ENCODE measurements around the gene SLC39A8.

The SLC39A8 gene

GRCh38 chr4:102316585-102316984 is 28.7 kb downstream of the SLC39A8 start:
- H3K18ac ChIP-seq (ENCODE audit: low read length) = no peak overlapping the region
- H3K4me3 ChIP-seq (ENCODE audit: low read length) = no peak overlapping the region
- H2BK15ac ChIP-seq (replicated peaks; ENCODE audit: low read depth) = no peak overlapping the region
- H3K27me3 ChIP-seq (ENCODE audit: insufficient read depth, low read length, poor library complexity) = no peaks in the 10 kb centered on the region
- H3K36me3 ChIP-seq (ENCODE audit: control insufficient read depth, insufficient read depth, low read length) = no peaks in the 10 kb centered on the region
- no peak overlapping the region for H3K23ac ChIP-seq (ENCODE audit: low read length)
- H3K27ac ChIP-seq (ENCODE audit: low read depth, low read length) = no peak overlapping the region
- H2BK120ac ChIP-seq (ENCODE audit: low read depth, low read length) = no peak overlapping the region
- no peak overlapping the region for H3K56ac ChIP-seq (ENCODE audit: low read length)
- peaks cover 5% of the 10 kb centered on the region for H3K4me1 ChIP-seq (ENCODE audit: control insufficient read depth, low read depth, low read length)
- H3K79me2 ChIP-seq (ENCODE audit: control insufficient read depth, insufficient read depth, low read length) = peaks cover 4% of the 10 kb centered on the region
- DNase-seq = no peak
- no CpG with 5 or more reads among the region's 2 CpGs for whole genome bisulfite sequencing (ENCODE audit: extremely low coverage, insufficient coverage, low lambda C conversion rate)
- H2AK5ac ChIP-seq (ENCODE audit: low read length) = no peak overlapping the region
- no peak overlapping the region for H3K9ac ChIP-seq (ENCODE audit: low read length)
- no peak overlapping the region for H3K4me2 ChIP-seq (ENCODE audit: low read length)
- H4K5ac ChIP-seq (ENCODE audit: low read length) = no peak overlapping the region
- H2BK5ac ChIP-seq (ENCODE audit: low read length) = no peak overlapping the region
- no peak overlapping the region for H3K4ac ChIP-seq (ENCODE audit: low read depth, low read length)
- H4K8ac ChIP-seq (ENCODE audit: low read depth, low read length) = no peak overlapping the region
- peaks cover 7% of the 10 kb centered on the region for H3K79me1 ChIP-seq (ENCODE audit: low read length)

GRCh38 chr4:102315532-102315931 is 29.8 kb downstream of the SLC39A8 start:
- no peak overlapping the region for H2BK5ac ChIP-seq (ENCODE audit: low read length)
- no peak overlapping the region for H3K9ac ChIP-seq (ENCODE audit: low read length)
- no peak overlapping the region for H4K5ac ChIP-seq (ENCODE audit: low read length)
- no peak overlapping the region for H2BK15ac ChIP-seq (replicated peaks; ENCODE audit: low read depth)
- H3K4me1 ChIP-seq (ENCODE audit: control insufficient read depth, low read depth, low read length) = peaks cover 3% of the 10 kb centered on the region
- no peak overlapping the region for H3K23ac ChIP-seq (ENCODE audit: low read length)
- H3K36me3 ChIP-seq (ENCODE audit: control insufficient read depth, insufficient read depth, low read length) = no peaks in the 10 kb centered on the region
- H3K56ac ChIP-seq (ENCODE audit: low read length) = no peak overlapping the region
- no peaks in the 10 kb centered on the region for H3K27me3 ChIP-seq (ENCODE audit: insufficient read depth, low read length, poor library complexity)
- H2BK120ac ChIP-seq (ENCODE audit: low read depth, low read length) = no peak overlapping the region
- H3K79me2 ChIP-seq (ENCODE audit: control insufficient read depth, insufficient read depth, low read length) = peaks cover 4% of the 10 kb centered on the region
- H3K79me1 ChIP-seq (ENCODE audit: low read length) = peaks cover 5% of the 10 kb centered on the region
- no peak overlapping the region for H3K27ac ChIP-seq (ENCODE audit: low read depth, low read length)
- no peak overlapping the region for H4K8ac ChIP-seq (ENCODE audit: low read depth, low read length)
- H3K4me3 ChIP-seq (ENCODE audit: low read length) = no peak overlapping the region
- no peak overlapping the region for H2AK5ac ChIP-seq (ENCODE audit: low read length)
- H3K4me2 ChIP-seq (ENCODE audit: low read length) = no peak overlapping the region
- no peak for DNase-seq
- no peak overlapping the region for H3K18ac ChIP-seq (ENCODE audit: low read length)
- WGBS (ENCODE audit: extremely low coverage, insufficient coverage, low lambda C conversion rate) = no CpG with 5 or more reads among the region's 2 CpGs
- no peak overlapping the region for H3K4ac ChIP-seq (ENCODE audit: low read depth, low read length)

DNA sequence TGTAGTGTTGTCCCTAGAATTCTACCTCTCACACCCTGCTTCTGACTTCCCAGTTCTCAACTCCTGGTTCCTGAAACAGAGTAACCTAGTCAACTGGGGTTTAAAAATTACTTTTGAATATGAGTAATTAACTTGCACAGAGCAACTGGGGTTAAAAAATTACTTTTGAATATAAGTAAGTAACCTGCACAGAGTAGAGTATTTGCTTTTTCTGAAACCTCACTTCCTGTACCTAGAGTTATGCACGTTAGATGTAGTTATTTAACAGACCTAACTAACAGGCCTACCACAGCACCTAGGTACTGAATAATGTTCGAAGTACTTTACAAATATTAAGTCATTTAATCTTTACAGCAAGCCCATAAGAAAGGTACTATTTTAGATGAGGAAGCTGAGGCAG is 32.9 kb downstream of the SLC39A8 start:
- no peak for DNase-seq
- Histone ChIP-seq H3K23ac (ENCODE audit: low read length) (no peak overlapping the region), H4K5ac (ENCODE audit: low read length) (no peak overlapping the region), H3K9ac (ENCODE audit: low read length) (no peak overlapping the region), H2BK15ac (replicated peaks; ENCODE audit: low read depth) (no peak overlapping the region), H4K8ac (ENCODE audit: low read depth, low read length) (no peak overlapping the region), H3K36me3 (ENCODE audit: control insufficient read depth, insufficient read depth, low read length) (no peaks in the 10 kb centered on the region), H3K4me1 (ENCODE audit: control insufficient read depth, low read depth, low read length) (no peaks in the 10 kb centered on the region), H3K4me3 (ENCODE audit: low read length) (no peak overlapping the region), H2AK5ac (ENCODE audit: low read length) (no peak overlapping the region), H3K4me2 (ENCODE audit: low read length) (no peak overlapping the region), H2BK5ac (ENCODE audit: low read length) (no peak overlapping the region), H3K79me2 (ENCODE audit: control insufficient read depth, insufficient read depth, low read length) (peaks cover 2% of the 10 kb centered on the region), H2BK120ac (ENCODE audit: low read depth, low read length) (no peak overlapping the region), H3K79me1 (ENCODE audit: low read length) (peaks cover under 1% of the 10 kb centered on the region), H3K4ac (ENCODE audit: low read depth, low read length) (no peak overlapping the region), H3K27ac (ENCODE audit: low read depth, low read length) (no peak overlapping the region), H3K18ac (ENCODE audit: low read length) (no peak overlapping the region), H3K56ac (ENCODE audit: low read length) (no peak overlapping the region), H3K27me3 (ENCODE audit: insufficient read depth, low read length, poor library complexity) (no peaks in the 10 kb centered on the region)
- no CpG with 5 or more reads among the region's 2 CpGs for WGBS (ENCODE audit: extremely low coverage, insufficient coverage, low lambda C conversion rate)

DNA sequence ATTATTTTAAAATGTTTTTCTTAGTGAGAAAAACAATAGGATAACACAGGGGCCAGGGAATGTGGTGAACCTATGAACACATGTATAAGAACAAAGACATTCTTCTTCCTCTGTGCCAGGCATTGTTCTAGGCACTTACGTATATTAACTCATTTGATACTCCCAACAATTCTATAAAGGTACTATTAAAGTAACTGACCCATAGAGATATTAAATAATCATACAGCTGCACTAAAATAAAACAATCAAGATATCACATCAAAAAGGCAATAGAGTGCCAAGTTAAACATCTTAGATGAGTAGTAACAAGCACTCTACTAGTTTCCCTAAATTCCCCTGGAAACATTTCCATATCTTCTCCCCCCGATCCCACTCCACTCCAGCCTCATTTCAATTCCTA is 33.4 kb downstream of the SLC39A8 start:
- Histone ChIP-seq H2AK5ac (ENCODE audit: low read length) (no peak overlapping the region), H2BK15ac (replicated peaks; ENCODE audit: low read depth) (no peak overlapping the region), H3K4me3 (ENCODE audit: low read length) (no peak overlapping the region), H3K36me3 (ENCODE audit: control insufficient read depth, insufficient read depth, low read length) (no peaks in the 10 kb centered on the region), H2BK5ac (ENCODE audit: low read length) (no peak overlapping the region), H3K4me2 (ENCODE audit: low read length) (no peak overlapping the region), H4K8ac (ENCODE audit: low read depth, low read length) (no peak overlapping the region), H3K56ac (ENCODE audit: low read length) (no peak overlapping the region), H4K5ac (ENCODE audit: low read length) (no peak overlapping the region), H3K4me1 (ENCODE audit: control insufficient read depth, low read depth, low read length) (no peaks in the 10 kb centered on the region), H3K23ac (ENCODE audit: low read length) (no peak overlapping the region), H2BK120ac (ENCODE audit: low read depth, low read length) (no peak overlapping the region), H3K4ac (ENCODE audit: low read depth, low read length) (no peak overlapping the region), H3K9ac (ENCODE audit: low read length) (no peak overlapping the region), H3K79me1 (ENCODE audit: low read length) (no peaks in the 10 kb centered on the region), H3K18ac (ENCODE audit: low read length) (no peak overlapping the region), H3K27ac (ENCODE audit: low read depth, low read length) (no peak overlapping the region), H3K27me3 (ENCODE audit: insufficient read depth, low read length, poor library complexity) (no peaks in the 10 kb centered on the region), H3K79me2 (ENCODE audit: control insufficient read depth, insufficient read depth, low read length) (peaks cover 2% of the 10 kb centered on the region)
- no peak for DNase-seq
- WGBS (ENCODE audit: extremely low coverage, insufficient coverage, low lambda C conversion rate) = no CpG with 5 or more reads among the region's 2 CpGs

GRCh38 chr4:102311407-102311806 is 33.9 kb downstream of the SLC39A8 start:
- H2AK5ac ChIP-seq (ENCODE audit: low read length) = no peak overlapping the region
- no peaks in the 10 kb centered on the region for H3K27me3 ChIP-seq (ENCODE audit: insufficient read depth, low read length, poor library complexity)
- no peak overlapping the region for H3K4me2 ChIP-seq (ENCODE audit: low read length)
- no peak for DNase-seq
- no peak overlapping the region for H3K9ac ChIP-seq (ENCODE audit: low read length)
- H3K4ac ChIP-seq (ENCODE audit: low read depth, low read length) = no peak overlapping the region
- H3K4me3 ChIP-seq (ENCODE audit: low read length) = no peak overlapping the region
- no peak overlapping the region for H3K23ac ChIP-seq (ENCODE audit: low read length)
- no peak overlapping the region for H2BK5ac ChIP-seq (ENCODE audit: low read length)
- H3K79me2 ChIP-seq (ENCODE audit: control insufficient read depth, insufficient read depth, low read length) = no peaks in the 10 kb centered on the region
- no peak overlapping the region for H4K5ac ChIP-seq (ENCODE audit: low read length)
- no peak overlapping the region for H4K8ac ChIP-seq (ENCODE audit: low read depth, low read length)
- no peak overlapping the region for H2BK15ac ChIP-seq (replicated peaks; ENCODE audit: low read depth)
- H3K18ac ChIP-seq (ENCODE audit: low read length) = no peak overlapping the region
- H3K79me1 ChIP-seq (ENCODE audit: low read length) = no peaks in the 10 kb centered on the region
- H3K36me3 ChIP-seq (ENCODE audit: control insufficient read depth, insufficient read depth, low read length) = no peaks in the 10 kb centered on the region
- no peak overlapping the region for H3K27ac ChIP-seq (ENCODE audit: low read depth, low read length)
- no CpG with 5 or more reads among the region's 1 CpG for WGBS (ENCODE audit: extremely low coverage, insufficient coverage, low lambda C conversion rate)
- no peak overlapping the region for H3K56ac ChIP-seq (ENCODE audit: low read length)
- no peak overlapping the region for H2BK120ac ChIP-seq (ENCODE audit: low read depth, low read length)
- H3K4me1 ChIP-seq (ENCODE audit: control insufficient read depth, low read depth, low read length) = no peaks in the 10 kb centered on the region

DNA sequence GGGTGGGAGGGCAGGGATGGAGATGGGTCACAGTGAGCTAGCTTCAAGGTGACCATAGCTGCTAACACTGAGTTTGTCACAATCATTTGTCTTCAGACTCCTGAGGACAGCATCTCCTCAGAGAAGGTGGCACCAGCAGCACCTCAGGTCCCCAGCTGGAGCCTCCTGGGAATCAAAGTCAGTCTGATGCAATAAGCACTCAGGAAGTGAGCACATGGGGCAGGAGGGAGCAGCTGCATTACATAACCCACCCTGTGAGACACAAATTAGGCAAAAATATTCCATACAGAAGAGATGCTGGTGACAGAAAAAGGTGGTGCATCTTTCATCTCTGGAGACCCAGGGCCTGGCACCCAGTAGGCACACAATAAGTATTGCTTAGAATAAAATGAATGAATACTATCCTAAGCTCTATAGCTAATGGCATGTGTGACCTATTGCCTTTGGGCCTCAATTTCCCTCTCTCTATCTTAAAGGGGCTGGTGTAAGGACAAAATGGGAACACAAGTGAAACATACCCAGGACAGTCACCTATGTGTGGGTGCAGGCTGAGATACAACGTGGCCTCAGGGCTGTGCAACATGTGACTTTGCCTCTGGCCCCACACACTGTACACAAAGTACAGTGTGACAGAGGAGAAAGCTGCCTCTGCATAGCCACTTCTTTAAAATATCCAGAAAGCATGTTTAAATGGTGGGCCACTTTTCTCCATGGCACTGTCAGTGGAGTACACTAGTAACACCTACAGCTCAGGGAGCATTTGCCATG is 37.1 kb downstream of the SLC39A8 start:
- no peak overlapping the region for H3K18ac ChIP-seq (ENCODE audit: low read length)
- peak; percentile 33 for DNase-seq
- H2BK5ac ChIP-seq (ENCODE audit: low read length) = no peak overlapping the region
- no peak overlapping the region for H3K4me3 ChIP-seq (ENCODE audit: low read length)
- no peak overlapping the region for H2BK15ac ChIP-seq (replicated peaks; ENCODE audit: low read depth)
- no peaks in the 10 kb centered on the region for H3K79me1 ChIP-seq (ENCODE audit: low read length)
- H2BK120ac ChIP-seq (ENCODE audit: low read depth, low read length) = no peak overlapping the region
- H3K36me3 ChIP-seq (ENCODE audit: control insufficient read depth, insufficient read depth, low read length) = no peaks in the 10 kb centered on the region
- no peak overlapping the region for H4K8ac ChIP-seq (ENCODE audit: low read depth, low read length)
- no CpG with 5 or more reads among the region's 1 CpG for WGBS (ENCODE audit: extremely low coverage, insufficient coverage, low lambda C conversion rate)
- no peak overlapping the region for H3K9ac ChIP-seq (ENCODE audit: low read length)
- no peak overlapping the region for H4K5ac ChIP-seq (ENCODE audit: low read length)
- no peak overlapping the region for H3K4ac ChIP-seq (ENCODE audit: low read depth, low read length)
- no peak overlapping the region for H3K23ac ChIP-seq (ENCODE audit: low read length)
- no peak overlapping the region for H3K27ac ChIP-seq (ENCODE audit: low read depth, low read length)
- no peak overlapping the region for H2AK5ac ChIP-seq (ENCODE audit: low read length)
- H3K56ac ChIP-seq (ENCODE audit: low read length) = peak overlapping the region; percentile 19
- H3K27me3 ChIP-seq (ENCODE audit: insufficient read depth, low read length, poor library complexity) = no peaks in the 10 kb centered on the region
- no peaks in the 10 kb centered on the region for H3K4me1 ChIP-seq (ENCODE audit: control insufficient read depth, low read depth, low read length)
- H3K79me2 ChIP-seq (ENCODE audit: control insufficient read depth, insufficient read depth, low read length) = no peaks in the 10 kb centered on the region
- no peak overlapping the region for H3K4me2 ChIP-seq (ENCODE audit: low read length)

Data from mesendoderm (in vitro differentiated cells).